Renal cortex interstitium (tissue), 11 donors: Measurements from ENCODE around the gene FIBIN. TPM values are rescaled to one million over a fixed set of nuclear protein-coding genes. Genes with fewer than 3 reads are reported as not detected.
A peak's percentile ranks its signal among the peaks of the same experiment; 100 is the strongest.
"Not testable (repeated sequence)": the region's sequence is repeated elsewhere in the genome, so short reads cannot be mapped to it uniquely, and the experiment has no call there.

Experiments
- DNase-seq, 11 donors: peaks; one replicate each; pipeline ENCODE4 v3.0.0-alpha.2; 2013; ENCODE audit warnings: low read depth in 9 of 11, low spot score in 4 of 11; ENCODE audit errors: extremely low read depth in 1 of 11
- polyA plus RNA-seq, 3 donors: library from polyadenylated mRNA; unstranded; fragments of 120-200 nt; gene quantifications; one replicate each; pipeline ENCODE4 v1.2.1, GENCODE V29; 2013; ENCODE audit not compliant: insufficient read length in 3 of 3

FIBIN gene
- polyA plus RNA-seq, 3 donors, result 19.2 to 20.9 (median 19.6) TPM

GRCh38 chr11:26964339-26964738 lies 29.6 kb upstream of the FIBIN start:
- DNase-seq, result peak in 7 of 11 donors; percentile 35 to 61 (median 50)

GRCh38 chr11:26964847-26965485 lies 28.9 kb upstream of the FIBIN start:
- DNase-seq, result not testable (repeated sequence)

GRCh38 chr11:26971961-26972360 lies 22.0 kb upstream of the FIBIN start:
- no peak for DNase-seq

- no peak for DNase-seq
Measured at GRCh38 chr11:26974069-26974783, 19.7 kb upstream of the FIBIN start.

GRCh38 chr11:26974996-26975395 lies 18.9 kb upstream of the FIBIN start:
- DNase-seq, result no peak

- no peak for DNase-seq
Measured at GRCh38 chr11:26976389-26976788, 17.5 kb upstream of the FIBIN start.

- not testable (repeated sequence) for DNase-seq
Measured at GRCh38 chr11:26977209-26977608, 16.7 kb upstream of the FIBIN start.

- DNase-seq, result no peak
Measured at GRCh38 chr11:26983645-26984044, 10.3 kb upstream of the FIBIN start.

GRCh38 chr11:26985470-26985869 lies 8.4 kb upstream of the FIBIN start:
- no peak for DNase-seq

GRCh38 chr11:26985943-26986342 lies 8.0 kb upstream of the FIBIN start:
- DNase-seq, result no peak

- DNase-seq, result no peak
Measured at GRCh38 chr11:26987272-26987671, 6.6 kb upstream of the FIBIN start.

GRCh38 chr11:26987731-26988130 lies 6.2 kb upstream of the FIBIN start:
- DNase-seq, result no peak

GRCh38 chr11:26992031-26992541 lies 1.8 kb upstream of the FIBIN start:
- no peak for DNase-seq

- DNase-seq, result no peak
Measured at GRCh38 chr11:26994631-26995095, 751 bp downstream of the FIBIN start.

GRCh38 chr11:26995701-26996460 lies 2.0 kb downstream of the FIBIN start:
- no peak for DNase-seq

GRCh38 chr11:26997378-26997777 lies 3.5 kb downstream of the FIBIN start:
- no peak for DNase-seq

- DNase-seq, result not testable (repeated sequence)
Measured at GRCh38 chr11:27001136-27001730, 7.3 kb downstream of the FIBIN start.

GRCh38 chr11:27002431-27002830 lies 8.5 kb downstream of the FIBIN start:
- no peak for DNase-seq

GRCh38 chr11:27002838-27003237 lies 8.9 kb downstream of the FIBIN start:
- DNase-seq, result no peak
